Esophagus mucosa (tissue), 1 donor: ENCODE measurements around the gene SLAMF7. TPM values are rescaled to one million over a fixed set of nuclear protein-coding genes. Genes with fewer than 3 reads are reported as not detected.

Experiments
- ATAC-seq: fragments of 200-7000 bp; cut with Tn5 transposase; one replicate; pipeline ENCODE4 v1.9.1; 2020
- total RNA-seq: library from RNA; stranded (reverse); gene quantifications from one replicate; pipeline ENCODE4 v1.2.4, GENCODE V29; 2023
- donor health status: DM: yes; HTN: yes; CAD: no.

Gene SLAMF7
- total RNA-seq, 1 donor from 2014 or later: 6.3 TPM

- ATAC-seq: no peak
These were observed 7.9 kb downstream of the SLAMF7 start for GRCh38 chr1:160746836-160747500.

- ATAC-seq: peak; percentile 4
These were observed 8.7 kb downstream of the SLAMF7 start for GRCh38 chr1:160747717-160748116.

GRCh38 chr1:160748181-160748877 lies 9.3 kb downstream of the SLAMF7 start:
- peak; percentile 89 for ATAC-seq

DNA sequence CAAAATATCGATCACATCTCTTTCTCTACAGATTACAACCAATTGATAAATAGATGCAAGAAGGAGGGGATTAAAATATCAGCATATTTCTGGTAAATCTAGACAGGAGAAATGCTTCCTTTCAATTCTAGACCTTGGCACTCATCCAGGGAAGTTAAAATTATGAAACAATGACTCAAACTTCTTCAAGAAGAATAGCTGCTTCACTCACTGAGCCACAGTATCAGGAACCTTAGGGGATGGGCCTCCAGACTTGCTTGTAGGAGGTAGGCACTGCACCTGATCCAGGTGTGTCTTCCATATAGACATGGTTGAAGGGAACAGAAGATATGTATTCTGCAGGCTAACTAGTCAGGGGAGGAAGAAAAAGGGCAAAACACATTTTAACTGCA lies 9.8 kb downstream of the SLAMF7 start:
- peak; percentile 86 for ATAC-seq

GRCh38 chr1:160750608-160751007 lies 11.6 kb downstream of the SLAMF7 start:
- ATAC-seq: no peak

DNA sequence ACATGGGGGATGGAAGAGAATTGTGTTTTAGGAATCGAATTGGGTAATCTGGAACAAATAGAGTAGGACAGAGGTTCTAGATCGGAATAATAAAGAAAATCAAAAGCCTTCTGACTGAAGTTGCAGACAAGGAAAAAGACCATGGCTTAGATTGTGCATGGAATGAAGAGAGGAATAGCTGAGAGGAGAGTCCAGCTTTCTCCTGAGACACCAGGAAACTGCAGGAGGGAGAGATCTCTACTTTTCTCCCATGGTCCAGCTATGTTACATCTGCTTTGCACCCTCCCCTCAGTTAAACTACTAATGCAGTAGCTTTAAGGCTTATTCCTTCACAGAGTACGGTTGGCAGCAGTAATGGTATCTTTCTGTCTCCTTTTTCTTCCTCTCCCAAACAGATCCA lies 13.4 kb downstream of the SLAMF7 start:
- no peak for ATAC-seq

- ATAC-seq: no peak
These were observed 13.9 kb downstream of the SLAMF7 start for GRCh38 chr1:160752924-160753323.

GRCh38 chr1:160753594-160753993 lies 14.5 kb downstream of the SLAMF7 start:
- no peak for ATAC-seq

- ATAC-seq: no peak
These were observed 16.4 kb downstream of the SLAMF7 start for GRCh38 chr1:160755461-160755860.

- no peak for ATAC-seq
These were observed 17.1 kb downstream of the SLAMF7 start for GRCh38 chr1:160755911-160756848.

GRCh38 chr1:160756849-160757201 lies 17.8 kb downstream of the SLAMF7 start:
- ATAC-seq: no peak

- no peak for ATAC-seq
These were observed 19.5 kb downstream of the SLAMF7 start for GRCh38 chr1:160758521-160758920.

- no peak for ATAC-seq
These were observed 20.7 kb downstream of the SLAMF7 start for GRCh38 chr1:160759740-160760139.

DNA sequence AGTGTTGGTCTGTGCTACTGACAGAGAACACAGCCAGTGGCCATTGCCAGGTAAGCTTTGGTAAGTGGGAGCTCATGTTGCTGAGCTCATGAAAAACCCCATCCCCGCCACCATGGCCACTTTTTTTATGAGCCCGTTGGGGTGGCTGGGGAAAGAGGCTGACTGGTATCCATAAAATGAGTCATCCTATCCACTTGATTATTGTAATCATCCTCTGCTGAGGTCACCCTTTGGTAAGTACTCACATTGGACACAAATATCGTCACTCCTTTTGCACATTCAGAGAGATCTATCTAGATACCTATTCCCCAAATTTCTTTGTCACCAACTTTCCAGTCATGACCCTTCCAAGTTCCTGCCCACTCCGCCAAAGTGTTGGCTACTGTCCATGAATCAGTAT lies 22.0 kb downstream of the SLAMF7 start:
- no peak for ATAC-seq

DNA sequence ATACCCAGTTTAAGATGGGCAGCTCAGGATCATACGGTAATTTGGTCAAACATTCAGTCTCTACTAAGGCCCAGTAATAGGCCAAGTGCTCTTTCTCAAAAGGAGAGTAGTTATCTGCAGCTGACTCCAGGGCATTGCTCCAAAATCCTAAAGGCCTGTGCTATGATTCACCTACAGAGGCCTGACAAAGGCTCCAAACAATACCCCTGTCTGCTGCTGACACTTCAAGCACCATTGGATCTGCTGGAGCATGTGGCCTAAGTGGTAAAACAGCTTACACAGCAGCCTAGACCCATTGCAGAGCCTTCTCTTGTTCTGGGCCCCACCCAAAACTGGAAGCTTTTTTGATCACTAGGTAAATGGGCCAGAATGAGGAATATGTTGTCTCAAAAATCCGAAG lies 22.8 kb downstream of the SLAMF7 start:
- peak; percentile 99 for ATAC-seq

GRCh38 chr1:160763993-160764392 lies 24.9 kb downstream of the SLAMF7 start:
- no peak for ATAC-seq

- ATAC-seq: peak; percentile 99
These were observed 28.6 kb downstream of the SLAMF7 start for GRCh38 chr1:160767395-160768294.

- ATAC-seq: peak; percentile 81
These were observed 29.2 kb downstream of the SLAMF7 start for GRCh38 chr1:160768295-160768657.

DNA sequence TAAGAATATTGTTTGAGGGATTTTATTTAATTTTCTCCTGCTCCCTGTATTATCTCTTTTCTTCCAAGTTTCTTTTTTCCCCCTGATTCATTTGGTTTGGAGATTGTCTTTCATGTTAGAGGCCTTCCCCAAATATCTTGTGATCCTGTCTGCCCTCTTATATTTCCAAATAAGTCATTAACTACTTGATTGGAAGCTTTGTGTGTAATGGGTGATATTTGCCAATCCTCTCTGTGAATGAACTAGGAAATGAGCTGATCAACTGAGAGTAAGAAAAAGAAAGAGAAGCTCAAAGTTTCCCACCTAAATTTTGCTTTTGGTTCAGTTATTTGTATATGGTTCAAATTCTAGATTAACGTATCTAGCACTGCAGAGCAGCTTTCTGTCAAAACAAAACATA lies 33.3 kb downstream of the SLAMF7 start:
- no peak for ATAC-seq

GRCh38 chr1:160773093-160773492 lies 34.0 kb downstream of the SLAMF7 start:
- no peak for ATAC-seq

GRCh38 chr1:160774886-160775719 lies 36.1 kb downstream of the SLAMF7 start:
- ATAC-seq: no peak
